BLaER1 treated with 17β-estradiol and CSF1 and Interleukin-3, amounts not matched to agents 10 nM and 100 nM (cell line): ENCODE results near the gene BEST2.
A peak's percentile ranks its signal among the peaks of the same experiment; 100 is the strongest.

Source experiments
- H3K27ac ChIP-seq, 11 experiments: shearing (Covaris generic); formaldehyde crosslinking; 2 replicates each; pipeline ENCODE4 v1.8.1; 2022
- H3K27me3 ChIP-seq, 11 experiments: shearing (Covaris generic); formaldehyde crosslinking; 2 replicates each; pipeline ENCODE4 v1.8.1; 2022
- H3K36me3 ChIP-seq, 11 experiments: shearing (Covaris generic); formaldehyde crosslinking; 2 replicates each; pipeline ENCODE4 v1.8.1; 2022
- H3K4me1 ChIP-seq, 10 experiments: shearing (Covaris generic); formaldehyde crosslinking; 2 replicates each; pipeline ENCODE4 v1.8.1; 2022
- H3K4me2 ChIP-seq, 11 experiments: shearing (Covaris generic); formaldehyde crosslinking; 2 replicates each; pipeline ENCODE4 v1.8.1; 2022
- H3K4me3 ChIP-seq, 10 experiments: shearing (Covaris generic); formaldehyde crosslinking; 2 replicates each; pipeline ENCODE4 v1.8.1; 2022
- H3K9ac ChIP-seq, 11 experiments: shearing (Covaris generic); formaldehyde crosslinking; 2 replicates each; pipeline ENCODE4 v1.8.1; 2022
- H3K9me3 ChIP-seq, 11 experiments: shearing (Covaris generic); formaldehyde crosslinking; replicated peaks in 1 of 11; 2 replicates each; pipeline ENCODE4 v1.8.1; 2022
- H4K20me1 ChIP-seq, 11 experiments: shearing (Covaris generic); formaldehyde crosslinking; 2 replicates each; pipeline ENCODE4 v1.8.1; 2022
- Cebpa-rat ChIP-seq, 11 experiments: shearing (Covaris generic); IDR thresholded peaks; 2 replicates each; pipeline ENCODE4 v1.8.1; 2022

The BEST2 gene

DNA sequence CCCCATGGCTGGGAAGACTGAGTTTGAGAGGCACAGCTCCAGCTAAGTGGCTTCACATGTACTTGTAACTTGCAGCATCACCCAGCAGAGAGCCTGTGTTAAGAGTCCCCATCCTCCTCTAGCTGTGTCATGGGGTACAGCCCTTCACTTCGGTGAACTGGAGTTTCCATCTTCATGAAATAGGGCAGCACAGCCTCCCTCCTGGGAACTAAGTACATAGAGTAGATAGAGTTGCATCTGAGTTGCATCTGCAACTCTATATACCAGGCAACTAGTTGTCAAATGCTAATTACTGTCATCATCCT is 48.8 kb downstream of the BEST2 start:
- Histone ChIP-seq H3K4me1 (peaks cover 31 to 57% (median 44%) of the 10 kb centered on the region in 10 experiments), H3K4me3 (peak overlapping the region; percentile 74 to 91 (median 84)), H3K9ac (peak overlapping the region; percentile 80 to 94 (median 85); a peak in 20 of 22 replicates), H3K4me2 (peak overlapping the region; percentile 88 to 98 (median 96)), H3K36me3 (peaks cover 18 to 39% (median 29%) of the 10 kb centered on the region in 11 experiments; a peak in 21 of 22 replicates), H3K27ac (peak overlapping the region in 3 of 11 experiments; percentile 86 to 90 (median 88); a peak in 5 of 22 replicates), H3K27me3 (no peaks in the 10 kb centered on the region), H4K20me1 (peaks cover 0 to 31% (median 8%) of the 10 kb centered on the region in 11 experiments; a peak in 8 of 22 replicates), H3K9me3 (no peaks in the 10 kb centered on the region)
- no peak for TF ChIP-seq Cebpa-rat (IDR thresholded peaks at IDR 0.05)

DNA sequence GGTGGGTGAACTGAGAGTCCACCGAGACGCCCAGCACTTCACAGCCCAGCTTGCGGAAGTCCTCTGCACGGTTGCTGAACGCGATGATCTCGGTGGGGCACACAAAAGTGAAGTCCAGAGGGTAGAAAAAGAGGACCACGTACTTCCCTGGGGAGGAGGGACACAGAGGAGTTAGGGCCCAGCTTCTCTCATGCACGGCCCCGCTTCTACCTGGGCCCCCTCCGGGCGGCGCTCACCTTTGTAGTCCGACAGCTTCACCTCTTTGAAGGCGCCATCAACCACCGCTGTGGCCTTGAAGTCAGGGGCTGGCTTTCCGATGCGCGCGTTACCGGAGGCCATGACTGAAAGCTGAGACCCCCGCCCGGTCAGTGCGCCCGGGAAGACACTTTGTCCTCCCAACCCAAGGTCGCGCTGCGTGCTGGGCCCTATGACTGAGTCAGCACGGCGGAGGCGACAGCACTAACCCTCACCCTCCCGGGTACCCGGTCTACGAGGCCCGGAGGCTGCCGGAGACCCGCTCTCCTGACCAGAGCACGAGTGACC is 49.4 kb downstream of the BEST2 start:
- peak overlapping the region; percentile 74 to 91 (median 84) for H3K4me3 ChIP-seq
- H3K4me1 ChIP-seq, result peaks cover 25 to 57% (median 43%) of the 10 kb centered on the region in 10 experiments
- no peak for TF ChIP-seq Cebpa-rat (IDR thresholded peaks at IDR 0.05)
- no peaks in the 10 kb centered on the region for H3K9me3 ChIP-seq
- no peaks in the 10 kb centered on the region for H3K27me3 ChIP-seq
- H3K36me3 ChIP-seq, result peaks cover 18 to 39% (median 29%) of the 10 kb centered on the region in 11 experiments; a peak in 21 of 22 replicates
- H4K20me1 ChIP-seq, result peaks cover 0 to 27% (median 8%) of the 10 kb centered on the region in 11 experiments; a peak in 8 of 22 replicates
- H3K9ac ChIP-seq, result peak overlapping the region; percentile 80 to 94 (median 85)
- peak overlapping the region; percentile 41 to 90 (median 79); a peak in 21 of 22 replicates for H3K27ac ChIP-seq
- H3K4me2 ChIP-seq, result peak overlapping the region; percentile 88 to 98 (median 96)

DNA sequence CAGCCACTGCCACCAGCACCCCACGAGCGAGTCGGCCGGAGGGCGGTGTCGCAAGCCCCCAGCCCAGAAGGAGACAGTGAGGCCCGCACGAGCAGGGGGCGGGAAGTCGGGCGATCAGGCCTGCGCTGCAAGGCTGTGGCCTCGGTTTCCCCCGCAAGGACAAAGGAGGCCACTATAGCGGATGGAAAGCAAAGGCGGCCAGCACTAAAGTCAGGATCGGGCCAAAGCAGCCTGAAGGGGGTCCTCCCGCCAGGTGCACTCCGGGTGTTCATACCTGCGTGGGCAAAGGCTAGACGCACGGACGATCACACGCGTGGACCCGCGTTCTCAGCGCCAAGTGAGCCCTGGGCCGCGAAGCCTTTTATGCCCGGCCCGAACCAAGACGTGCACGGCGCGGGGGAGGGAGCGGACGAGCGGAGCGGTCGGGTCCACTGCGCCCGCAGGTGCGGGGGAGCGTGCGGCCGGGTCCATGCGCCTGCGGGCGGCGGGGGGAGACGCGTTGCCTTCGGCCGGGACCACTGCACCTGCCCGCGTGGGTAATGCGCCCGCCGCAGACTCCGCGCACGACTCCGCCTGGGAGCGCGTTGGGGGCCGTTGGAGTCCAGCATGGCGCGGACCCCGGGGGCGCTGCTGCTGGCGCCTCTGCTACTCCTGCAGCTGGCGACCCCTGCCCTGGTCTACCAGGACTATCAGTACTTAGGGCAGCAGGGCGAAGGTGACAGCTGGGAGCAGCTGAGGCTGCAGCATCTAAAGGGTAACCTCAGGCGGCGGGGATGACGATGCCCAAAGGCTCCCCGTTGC is 50.1 kb downstream of the BEST2 start, which contains the start of the genes PRDX2 and THSD8:
TSS of gene PRDX2 (minus strand) at position 335 of the 801 bp plus-strand sequence. CDS start 539 bp downstream, outside the sequence.
TSS of gene THSD8 (plus strand) at position 604 of the 801 bp plus-strand sequence. CDS start at position 607, 3 bp downstream.
- H3K4me2 ChIP-seq, result peak within 1 kb of the TSS; percentile 88 to 98 (median 96)
- H3K9ac ChIP-seq, result peak within 1 kb of the TSS; percentile 80 to 94 (median 85)
- H4K20me1 ChIP-seq, result peaks cover 0 to 26% (median 8%) of the 10 kb centered on the region in 11 experiments; a peak in 8 of 22 replicates
- H3K4me3 ChIP-seq, result peak within 1 kb of the TSS; percentile 74 to 91 (median 84)
- H3K4me1 ChIP-seq, result peaks cover 21 to 56% (median 42%) of the 10 kb centered on the region in 10 experiments
- H3K9me3 ChIP-seq, result no peaks in the 10 kb centered on the region
- H3K36me3 ChIP-seq, result peaks cover 18 to 39% (median 29%) of the 10 kb centered on the region in 11 experiments; a peak in 21 of 22 replicates
- no peak for TF ChIP-seq Cebpa-rat (IDR thresholded peaks at IDR 0.05)
- peak within 1 kb of the TSS; percentile 41 to 90 (median 79); a peak in 21 of 22 replicates for H3K27ac ChIP-seq
- H3K27me3 ChIP-seq, result no peaks in the 10 kb centered on the region

DNA sequence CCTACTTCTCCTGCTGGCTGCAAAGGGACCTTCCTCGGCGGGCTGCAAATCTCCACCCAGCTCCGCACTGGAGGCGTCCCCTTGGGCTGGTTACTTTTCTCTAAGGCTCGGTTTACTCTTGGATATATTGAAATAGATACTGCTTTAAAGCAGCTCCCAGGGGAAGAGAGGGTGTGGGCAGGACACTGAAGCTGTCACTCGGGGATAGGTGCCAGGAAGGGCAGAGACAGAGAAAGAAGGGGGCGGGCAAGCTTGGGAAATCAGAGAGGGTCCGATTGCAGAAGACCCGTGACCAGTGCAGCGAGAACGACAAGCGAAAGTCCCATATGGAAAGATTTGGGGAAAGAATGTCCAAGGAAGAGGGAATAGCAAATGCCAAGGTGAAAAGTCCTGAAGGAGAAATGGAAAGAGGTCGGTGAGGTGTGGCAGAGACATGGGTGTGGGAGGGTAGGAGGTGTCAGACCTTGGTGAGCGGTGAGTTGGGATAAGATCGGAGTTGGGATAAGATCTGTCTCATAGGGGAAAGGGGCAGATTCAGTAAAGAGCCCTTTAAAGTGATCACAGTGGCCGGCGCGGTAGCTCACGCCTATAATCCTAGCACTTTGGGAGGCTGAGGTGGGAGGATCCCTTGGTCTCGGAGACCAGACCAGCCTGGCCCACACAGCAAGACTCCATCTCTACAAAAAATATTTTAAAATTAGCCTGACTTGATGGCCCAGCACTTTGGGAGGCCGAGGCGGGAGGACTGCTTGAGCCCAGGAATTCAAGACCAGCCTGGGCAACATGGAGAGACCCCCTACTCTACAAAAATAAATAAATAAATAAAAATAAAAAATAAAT is 50.9 kb downstream of the BEST2 start:
- Histone ChIP-seq H3K4me1 (peaks cover 29 to 65% (median 51%) of the 10 kb centered on the region in 10 experiments), H3K27ac (peak overlapping the region in 6 of 11 experiments; percentile 78 to 90 (median 82); a peak in 8 of 22 replicates), H3K4me3 (peak overlapping the region; percentile 74 to 91 (median 84)), H3K27me3 (no peaks in the 10 kb centered on the region), H3K9ac (peak overlapping the region; percentile 80 to 94 (median 85); a peak in 21 of 22 replicates), H3K9me3 (no peaks in the 10 kb centered on the region), H3K4me2 (peak overlapping the region; percentile 88 to 98 (median 96)), H4K20me1 (peaks cover 0 to 19% (median 8%) of the 10 kb centered on the region in 11 experiments; a peak in 7 of 22 replicates), H3K36me3 (peaks cover 18 to 33% (median 25%) of the 10 kb centered on the region in 11 experiments; a peak in 21 of 22 replicates)
- TF ChIP-seq Cebpa-rat (IDR thresholded peaks at IDR 0.05), result no peak

DNA sequence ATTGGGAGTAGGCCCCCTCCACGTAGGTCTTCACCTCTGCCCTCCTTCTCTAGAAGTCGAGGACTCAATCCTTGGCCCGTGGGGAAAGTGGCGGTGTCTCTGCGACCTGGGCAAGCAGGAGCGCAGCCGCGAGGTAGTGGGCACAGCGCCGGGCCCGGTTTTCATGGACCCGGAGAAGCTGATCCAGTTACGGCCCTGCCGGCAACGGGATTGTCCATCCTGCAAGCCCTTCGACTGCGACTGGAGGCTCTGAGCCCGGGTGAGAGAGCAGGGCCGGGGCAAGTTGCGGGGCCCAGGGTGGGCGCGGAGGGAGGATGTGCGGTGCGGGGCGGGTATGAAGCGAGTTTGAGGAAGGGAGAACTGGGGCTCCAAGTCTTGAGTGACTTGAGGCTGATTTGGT is 52.5 kb downstream of the BEST2 start:
- H3K9me3 ChIP-seq, result no peaks in the 10 kb centered on the region
- H4K20me1 ChIP-seq, result peaks cover 0 to 19% (median 8%) of the 10 kb centered on the region in 11 experiments; a peak in 7 of 22 replicates
- no peak overlapping the region for H3K4me3 ChIP-seq
- H3K27ac ChIP-seq, result no peak overlapping the region
- peaks cover 29 to 66% (median 52%) of the 10 kb centered on the region in 10 experiments for H3K4me1 ChIP-seq
- peak overlapping the region in 1 of 11 experiments; percentile 24; a peak in 1 of 22 replicates for H3K9ac ChIP-seq
- H3K27me3 ChIP-seq, result no peaks in the 10 kb centered on the region
- no peak overlapping the region for H3K4me2 ChIP-seq
- no peak for TF ChIP-seq Cebpa-rat (IDR thresholded peaks at IDR 0.05)
- peaks cover 13 to 33% (median 27%) of the 10 kb centered on the region in 11 experiments for H3K36me3 ChIP-seq

DNA sequence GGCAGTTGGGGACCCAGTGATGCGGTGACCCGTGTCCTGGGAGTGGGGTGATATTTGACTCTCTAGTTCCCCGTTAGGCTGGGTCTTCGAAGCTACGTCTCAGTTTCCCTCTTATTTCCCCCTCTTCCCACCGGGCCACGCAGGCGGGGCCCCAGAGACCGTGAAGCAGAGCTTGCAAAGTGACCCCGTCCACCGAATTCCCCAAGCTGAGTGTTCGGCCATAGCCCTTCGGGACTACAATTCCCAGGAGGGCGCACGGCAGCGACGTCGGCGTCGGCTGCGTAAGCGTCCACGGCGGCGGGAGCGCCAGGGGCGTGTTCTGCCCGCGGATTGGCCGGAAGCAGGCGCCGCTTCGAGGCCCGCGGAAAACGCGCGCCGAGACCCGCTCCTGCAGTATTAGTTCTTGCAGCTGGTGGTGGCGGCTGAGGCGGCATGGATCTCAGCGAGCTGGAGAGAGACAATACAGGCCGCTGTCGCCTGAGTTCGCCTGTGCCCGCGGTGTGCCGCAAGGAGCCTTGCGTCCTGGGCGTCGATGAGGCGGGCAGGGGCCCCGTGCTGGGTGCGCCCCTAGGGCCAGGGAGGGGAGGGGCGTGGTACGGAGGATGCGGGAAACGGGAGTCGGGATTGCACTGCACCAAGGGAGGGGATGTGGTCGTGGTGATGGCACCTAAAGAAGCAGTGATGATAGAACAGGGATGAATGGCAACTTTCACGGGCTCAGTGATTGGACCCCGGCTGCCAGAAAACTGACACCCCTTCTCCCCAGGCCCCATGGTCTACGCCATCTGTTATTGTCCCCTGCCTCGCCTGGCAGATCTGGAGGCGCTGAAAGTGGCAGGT is 54.9 kb downstream of the BEST2 start, which contains the start of gene RNASEH2A:
TSS of gene RNASEH2A (plus strand) at position 343 of the 840 bp plus-strand sequence. CDS start at position 433, 90 bp downstream.
- Histone ChIP-seq H3K27me3 (no peaks in the 10 kb centered on the region), H3K27ac (peak within 1 kb of the TSS; percentile 23 to 85 (median 76); a peak in 21 of 22 replicates), H4K20me1 (no peaks in the 10 kb centered on the region), H3K4me2 (peak within 1 kb of the TSS; percentile 93 to 99 (median 98)), H3K9me3 (no peaks in the 10 kb centered on the region), H3K9ac (peak within 1 kb of the TSS; percentile 72 to 88 (median 85)), H3K4me3 (peak within 1 kb of the TSS; percentile 60 to 83 (median 70)), H3K4me1 (peaks cover 17 to 50% (median 37%) of the 10 kb centered on the region in 10 experiments), H3K36me3 (peaks cover 0 to 43% (median 37%) of the 10 kb centered on the region in 11 experiments; a peak in 18 of 22 replicates)
- no peak for TF ChIP-seq Cebpa-rat (IDR thresholded peaks at IDR 0.05)
